HG03558 (cell line): Measurements from ENCODE around the gene SMC1B.
"Not testable (repeated sequence)": the region's sequence is repeated elsewhere in the genome, so short reads cannot be mapped to it uniquely, and the experiment has no call there.

Experiments used
- ATAC-seq: cut with Tn5 transposase; IDR thresholded peaks from one replicate; pipeline ENCODE4 v1.9.1; 2021; ENCODE audit warnings: moderate number of reproducible peaks; ENCODE audit not compliant: unreplicated experiment; ENCODE audit errors: extremely low read depth

Gene SMC1B

DNA sequence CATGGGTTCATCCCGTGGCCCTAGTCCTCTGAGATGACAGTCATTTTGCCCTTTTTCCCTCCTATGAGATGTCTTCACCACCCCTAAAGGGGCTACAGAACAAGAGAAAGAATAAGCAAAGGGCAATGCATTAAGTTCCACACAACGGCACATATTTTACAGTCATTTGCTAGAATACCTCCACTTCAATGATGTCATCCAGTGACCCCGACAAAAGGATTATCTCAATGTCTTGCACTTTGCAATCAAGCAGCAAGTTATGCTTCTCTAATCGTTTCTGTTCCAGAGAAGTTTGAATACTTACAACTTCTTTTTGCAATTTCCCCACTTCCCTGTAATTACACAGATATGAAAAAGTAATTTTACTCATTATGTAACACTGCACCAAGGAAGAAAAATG, 53.8 kb downstream of the SMC1B start:
- ATAC-seq, result no peak

DNA sequence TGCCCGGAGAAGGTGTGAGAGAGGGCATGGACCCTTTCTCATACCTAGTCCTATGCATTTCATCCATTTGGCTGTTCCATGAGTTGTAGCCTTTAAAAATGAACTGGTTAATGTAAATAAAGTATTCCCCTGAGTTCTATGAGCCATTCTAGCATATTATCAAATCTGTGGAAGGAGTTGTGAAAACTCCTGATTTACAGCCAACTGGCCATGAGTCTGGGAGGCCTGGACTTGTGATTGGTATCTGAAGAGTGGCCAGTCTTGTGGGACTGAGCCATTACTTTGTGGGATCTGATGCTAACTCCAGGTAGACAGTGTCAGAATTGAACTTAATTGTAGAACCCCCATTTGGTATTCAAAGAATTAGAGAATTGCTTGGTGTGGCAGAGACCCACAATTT, 55.3 kb downstream of the SMC1B start:
- ATAC-seq, result no peak

DNA sequence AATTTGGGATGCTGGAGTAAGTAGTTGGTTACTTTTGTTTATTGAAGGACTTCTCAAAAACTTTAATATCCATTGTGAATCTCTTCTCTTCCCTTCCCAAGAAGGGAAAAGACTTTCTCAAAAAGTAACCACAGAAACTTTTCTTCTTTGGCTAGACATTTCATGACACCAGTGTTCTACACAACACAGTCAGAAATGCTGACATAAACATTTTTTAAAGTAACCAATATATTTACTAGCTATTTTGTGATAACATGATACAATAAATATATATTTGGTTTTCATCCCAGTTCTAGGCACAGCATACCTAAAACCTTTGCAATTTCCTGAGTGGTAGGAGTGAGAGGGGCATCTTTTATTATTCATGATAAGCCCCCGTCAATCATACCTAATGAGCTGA, 55.9 kb downstream of the SMC1B start:
- no peak for ATAC-seq

DNA sequence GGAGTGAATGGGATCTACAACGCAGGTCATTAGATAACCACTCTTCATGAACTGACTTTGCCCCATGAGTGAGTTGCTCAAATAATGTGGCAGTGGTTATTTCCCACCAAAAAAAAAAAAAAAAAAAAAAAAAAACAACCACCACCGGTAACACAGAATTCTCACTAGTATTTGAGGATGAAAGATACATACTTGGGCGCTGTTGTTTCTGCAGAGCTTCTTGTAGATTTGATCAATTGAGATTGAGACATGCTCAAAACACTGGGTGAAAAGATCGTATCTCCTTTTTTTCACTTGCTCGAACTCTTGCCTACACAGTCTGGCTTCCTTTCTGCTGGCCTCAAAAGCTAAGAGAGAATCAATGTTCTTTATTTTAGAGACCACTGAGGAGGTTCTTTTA, 59.6 kb downstream of the SMC1B start:
- no peak for ATAC-seq

GRCh38 chr22:45352757-45353156, 60.6 kb downstream of the SMC1B start:
- not testable (repeated sequence) for ATAC-seq

DNA sequence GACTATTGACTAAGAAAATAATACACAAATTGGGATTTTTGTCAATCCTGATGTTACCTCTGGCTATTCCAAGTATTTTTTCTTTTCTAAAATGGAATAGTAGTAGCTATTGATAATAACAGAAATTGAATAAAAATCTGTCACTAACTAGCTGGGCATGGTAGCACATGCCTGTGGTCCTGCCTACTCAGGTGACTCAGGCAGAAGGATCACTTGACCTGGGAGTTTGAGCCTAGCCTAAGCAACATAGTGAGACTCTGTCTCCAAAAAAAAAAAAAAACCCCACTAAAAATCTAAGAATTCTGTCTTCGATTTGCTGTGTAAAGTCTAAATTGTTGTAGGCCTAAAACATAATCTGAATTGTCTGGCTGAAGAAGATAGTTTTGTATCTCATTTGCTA, 61.4 kb downstream of the SMC1B start:
- no peak for ATAC-seq

- no peak for ATAC-seq
These were observed 63.5 kb downstream of the SMC1B start for GRCh38 chr22:45349916-45350315.

DNA sequence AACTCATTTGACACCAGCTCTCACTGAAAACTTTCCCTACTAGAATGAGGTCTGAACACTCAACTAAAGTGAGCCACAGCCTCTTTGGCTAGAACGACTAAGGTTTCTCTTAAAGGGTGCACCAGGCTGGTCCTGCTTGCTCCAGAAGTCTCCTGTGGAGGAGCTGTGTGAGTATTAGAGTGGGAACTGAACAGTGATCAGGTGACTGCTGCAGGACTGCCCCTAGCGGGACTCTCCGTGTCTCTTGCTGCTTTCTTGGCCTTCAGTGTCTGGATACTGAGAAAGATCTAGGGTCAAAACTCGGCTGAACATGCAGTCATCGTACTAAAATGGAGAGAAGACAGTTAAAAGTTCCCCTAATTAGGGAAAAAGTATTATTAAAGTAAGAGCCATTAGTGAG, 69.1 kb downstream of the SMC1B start:
- ATAC-seq, result no peak

DNA sequence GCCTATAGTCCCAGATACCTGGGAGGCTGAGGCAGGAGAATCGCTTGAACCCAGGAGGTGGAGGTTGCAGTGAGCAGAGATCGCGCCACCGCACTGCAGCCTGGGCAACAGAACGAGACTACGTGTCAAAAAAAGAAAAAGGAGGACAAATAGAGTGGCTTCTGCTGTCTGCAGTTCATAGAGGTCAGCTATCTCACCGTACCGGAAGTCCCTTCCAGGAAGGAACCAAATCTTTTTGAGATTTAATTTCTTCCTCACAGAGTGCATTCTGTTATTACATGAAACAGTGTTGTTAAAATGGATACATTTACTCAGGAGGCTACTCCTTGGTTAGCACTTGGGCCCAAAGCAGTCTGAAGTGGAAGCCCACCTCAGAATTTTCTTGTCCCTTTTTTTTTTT, 70.3 kb downstream of the SMC1B start:
- ATAC-seq, result no peak

DNA sequence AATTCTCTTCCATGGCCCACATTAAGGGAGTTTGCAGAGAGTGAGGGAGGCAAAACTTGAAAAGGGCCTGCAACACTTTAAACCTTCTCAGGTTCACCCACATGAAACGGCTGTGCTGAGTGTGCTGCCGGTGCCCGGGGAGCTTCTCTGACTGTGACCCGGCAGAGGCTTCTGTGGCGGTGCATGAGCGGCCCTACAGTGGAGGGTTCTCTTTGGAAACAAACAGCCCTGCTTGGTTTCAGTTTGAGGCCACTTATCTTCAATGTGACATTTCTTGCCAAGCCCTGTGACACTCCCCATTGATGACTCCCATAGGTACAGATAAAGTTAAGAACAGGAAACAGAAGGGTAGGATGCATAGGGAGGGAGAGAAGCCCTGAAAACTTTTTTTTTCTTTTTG, 71.9 kb downstream of the SMC1B start:
- ATAC-seq, result no peak

GRCh38 chr22:45340323-45340722, 73.1 kb downstream of the SMC1B start:
- ATAC-seq, result no peak

GRCh38 chr22:45338795-45339194, 74.6 kb downstream of the SMC1B start:
- ATAC-seq, result no peak

- ATAC-seq, result no peak
These were observed 75.9 kb downstream of the SMC1B start for GRCh38 chr22:45337536-45337935.

DNA sequence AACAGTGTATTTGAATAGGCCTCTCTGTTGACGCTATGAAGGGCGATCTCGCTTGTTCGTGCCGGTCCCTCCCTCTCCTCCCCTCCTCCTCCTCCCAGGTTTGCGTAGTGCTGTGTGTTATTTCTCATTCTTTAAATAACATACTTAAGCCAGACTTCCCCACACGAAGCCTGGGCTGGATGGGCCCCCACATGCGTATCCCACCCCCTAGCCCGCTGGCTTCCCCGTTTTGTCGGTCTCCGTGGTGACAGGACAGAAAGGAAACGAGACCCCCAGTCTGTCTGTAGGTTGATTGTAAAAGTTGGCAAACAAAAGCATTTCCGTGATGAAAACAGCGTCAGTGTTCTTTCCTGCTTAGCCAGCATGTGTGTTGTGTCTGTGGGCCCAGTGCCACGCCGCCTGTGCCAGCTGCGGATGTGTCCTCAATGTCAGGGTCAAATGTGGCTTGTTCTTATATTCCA, 76.4 kb downstream of the SMC1B start:
- ATAC-seq, result no peak

- ATAC-seq, result no peak
These were observed 77.4 kb downstream of the SMC1B start for GRCh38 chr22:45335854-45336522.

DNA sequence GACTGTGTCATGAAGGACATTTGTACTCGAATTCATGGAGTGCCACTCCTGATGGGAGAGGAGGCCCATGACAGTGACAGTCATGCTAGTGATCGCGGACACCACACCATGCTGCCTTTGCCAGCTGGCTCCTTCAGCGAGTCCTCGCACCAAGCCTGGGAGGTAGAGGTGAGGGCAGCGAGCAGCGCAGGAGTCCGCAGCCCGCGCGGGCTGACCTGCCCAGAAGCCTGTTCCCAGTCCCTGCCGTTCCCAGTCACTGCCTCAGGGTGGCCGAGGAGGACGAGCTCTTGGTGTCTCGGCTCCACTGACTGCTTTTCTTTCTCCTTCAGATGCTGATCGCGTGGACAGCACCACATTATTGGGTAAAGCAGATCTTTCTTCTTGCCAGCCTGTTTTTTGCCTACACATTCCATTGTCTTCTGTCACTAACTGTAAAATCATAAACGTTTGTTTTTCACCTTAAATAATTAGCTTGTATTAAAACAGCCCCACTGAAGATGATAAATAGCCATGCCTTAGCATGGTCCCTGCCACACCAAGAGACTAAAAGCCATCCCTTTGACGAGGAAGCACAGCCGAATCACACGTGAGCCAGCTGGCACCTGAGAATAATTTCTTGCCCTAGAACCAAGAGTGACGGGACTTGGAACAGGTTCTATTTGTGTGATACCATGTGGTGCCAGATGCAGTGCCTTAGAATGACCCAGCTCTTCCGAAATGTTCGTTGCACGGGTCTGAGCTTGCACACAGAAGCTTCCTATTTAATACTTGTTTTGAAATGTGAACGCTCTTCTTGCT, 78.2 kb downstream of the SMC1B start:
- no peak for ATAC-seq

DNA sequence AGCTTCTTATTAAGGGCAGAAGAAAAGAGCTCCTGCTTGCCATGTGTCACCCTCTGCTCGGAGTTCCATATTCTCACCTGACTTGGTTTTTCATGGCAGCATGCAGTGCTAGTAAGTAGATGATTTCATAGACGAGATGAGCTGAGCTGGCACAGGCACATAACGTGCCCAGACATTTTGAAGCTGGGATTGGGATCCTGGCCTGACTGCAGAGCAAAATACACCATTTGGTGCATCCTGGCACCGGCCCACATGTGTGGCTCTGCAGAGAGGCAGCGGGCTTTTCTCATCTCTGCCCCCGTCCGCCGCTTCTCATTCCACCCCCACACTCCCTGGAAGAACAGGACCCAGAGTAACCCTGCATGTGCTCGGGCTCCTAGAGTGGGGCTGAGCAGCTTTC, 78.9 kb downstream of the SMC1B start:
- ATAC-seq, result no peak

DNA sequence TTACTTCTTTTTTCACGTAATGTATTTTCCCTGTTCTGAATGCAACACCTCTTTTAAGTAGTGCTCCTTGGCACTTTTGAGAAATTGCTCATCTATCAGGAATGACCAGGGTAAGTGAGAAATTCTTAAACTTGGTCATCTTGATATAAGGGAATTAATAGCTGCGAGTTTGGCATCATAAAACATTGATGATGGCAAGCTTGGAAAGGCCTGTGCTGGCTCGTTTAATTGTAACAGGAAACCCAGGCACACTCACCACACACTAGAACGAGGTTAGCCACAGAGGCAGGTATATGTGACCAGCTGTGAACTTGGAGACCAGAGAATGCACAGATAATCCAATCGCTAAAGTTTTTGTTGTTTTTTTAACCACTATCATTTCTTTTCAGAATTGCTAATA, 79.3 kb downstream of the SMC1B start:
- no peak for ATAC-seq

DNA sequence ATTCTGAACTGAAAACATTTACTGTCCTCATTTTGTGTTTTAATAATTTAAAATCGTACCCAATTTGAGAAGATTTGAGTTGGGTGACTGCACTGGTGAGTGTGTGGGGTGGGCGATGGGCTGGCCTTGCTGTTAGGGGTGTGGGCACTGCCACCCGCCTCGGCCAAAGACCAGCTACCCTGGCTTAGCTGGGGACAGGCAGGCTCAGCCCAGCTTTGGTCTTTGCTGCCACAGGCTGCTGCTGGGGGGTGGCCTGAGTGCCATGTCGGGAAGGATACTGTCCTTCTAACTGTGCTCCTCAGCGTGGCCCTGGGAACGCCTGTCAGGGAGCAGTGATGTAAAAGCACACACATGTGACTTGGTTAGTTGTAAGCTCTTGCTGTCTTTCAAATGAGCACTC, 81.4 kb downstream of the SMC1B start:
- no peak for ATAC-seq

- no peak for ATAC-seq
These were observed 81.9 kb downstream of the SMC1B start for GRCh38 chr22:45331486-45331885.

DNA sequence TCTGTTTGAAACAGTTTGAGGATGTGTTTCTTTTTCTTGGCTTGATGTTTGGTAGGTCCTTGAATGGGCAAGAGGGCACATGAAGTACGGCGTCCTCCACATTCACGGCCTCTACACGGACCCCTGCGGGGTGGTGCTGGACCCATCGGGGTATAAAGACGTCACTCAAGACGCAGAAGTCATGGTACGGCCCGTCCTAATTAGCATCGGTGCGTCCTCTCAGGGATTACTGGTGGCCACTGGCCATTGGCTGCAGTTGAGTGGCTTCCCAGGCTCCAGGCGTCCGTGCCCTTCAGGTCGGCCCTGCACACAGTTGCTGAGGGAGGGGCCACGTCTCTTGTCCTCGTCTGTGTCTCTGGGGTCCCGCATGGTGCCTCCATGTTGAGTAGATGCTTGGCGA, 82.9 kb downstream of the SMC1B start:
- ATAC-seq, result no peak

- no peak for ATAC-seq
These were observed 83.9 kb downstream of the SMC1B start for GRCh38 chr22:45329530-45329936.
